HG03095 (cell line): Measurements from ENCODE around the gene TRIM31.
"Not testable (repeated sequence)": the region's sequence is repeated elsewhere in the genome, so short reads cannot be mapped to it uniquely, and the experiment has no call there.

Experiments
- ATAC-seq: cut with Tn5 transposase; IDR thresholded peaks from one replicate; pipeline ENCODE4 v1.9.1; 2021; ENCODE audit warnings: moderate library complexity; ENCODE audit not compliant: unreplicated experiment

The TRIM31 gene

DNA sequence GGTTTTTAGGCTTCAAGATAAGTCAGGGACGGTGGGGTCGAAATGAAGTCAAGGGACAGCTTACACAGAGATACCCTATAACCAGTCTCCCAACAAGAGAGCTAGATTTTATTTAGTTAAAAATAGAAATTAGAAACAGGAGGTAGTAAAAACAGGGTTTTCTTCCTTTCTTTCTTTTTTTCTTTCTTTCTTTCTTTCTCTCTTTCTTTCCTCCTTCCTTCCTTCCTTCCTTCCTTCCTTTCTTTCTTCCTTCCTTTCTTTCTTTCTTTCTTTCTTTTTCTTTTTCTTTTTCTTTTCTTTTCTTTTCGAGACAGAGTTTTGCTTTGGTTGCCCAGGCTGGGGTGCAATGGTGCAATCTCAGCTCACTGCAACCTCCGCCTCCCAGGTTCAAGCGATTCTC, 5.8 kb upstream of the TRIM31 start:
- not testable (repeated sequence) for ATAC-seq

- no peak for ATAC-seq
Observed at GRCh38 chr6:30116724-30117123, 3.8 kb upstream of the TRIM31 start.

GRCh38 chr6:30113841-30114240, 951 bp upstream of the TRIM31 start:
- no peak for ATAC-seq

GRCh38 chr6:30112402-30112994, 392 bp downstream of the TRIM31 start:
- no peak for ATAC-seq

DNA sequence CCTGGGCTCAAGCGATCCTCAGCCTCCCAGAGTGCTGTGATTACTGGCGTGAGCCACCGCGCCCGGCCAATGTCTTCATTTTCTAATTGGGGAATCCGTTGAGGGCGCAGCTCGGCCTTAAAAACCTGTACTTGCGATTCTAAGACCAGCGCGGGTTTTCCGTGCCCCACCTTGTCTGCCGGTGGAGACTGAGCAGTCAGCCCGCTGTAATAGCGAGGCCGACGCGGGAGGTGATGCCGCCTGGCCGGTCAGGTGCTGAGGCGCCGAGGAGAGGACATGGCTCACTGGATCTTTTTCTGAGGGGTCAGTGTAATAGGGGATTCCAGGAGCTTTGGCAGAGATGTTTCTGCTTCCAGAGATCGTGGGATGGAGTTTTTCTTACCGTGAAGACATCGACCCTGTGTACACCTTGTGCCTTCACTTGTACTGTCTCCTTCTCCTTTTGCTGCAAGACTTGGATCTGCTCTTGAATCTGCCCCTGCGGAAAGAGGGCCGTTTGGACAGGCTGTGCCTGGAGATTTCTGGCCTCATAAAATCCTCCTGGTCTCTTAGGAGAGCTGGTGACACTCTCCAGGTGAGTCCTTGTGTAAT, 1.5 kb downstream of the TRIM31 start:
- ATAC-seq = no peak

GRCh38 chr6:30104661-30105060, 8.2 kb downstream of the TRIM31 start:
- ATAC-seq = no peak

DNA sequence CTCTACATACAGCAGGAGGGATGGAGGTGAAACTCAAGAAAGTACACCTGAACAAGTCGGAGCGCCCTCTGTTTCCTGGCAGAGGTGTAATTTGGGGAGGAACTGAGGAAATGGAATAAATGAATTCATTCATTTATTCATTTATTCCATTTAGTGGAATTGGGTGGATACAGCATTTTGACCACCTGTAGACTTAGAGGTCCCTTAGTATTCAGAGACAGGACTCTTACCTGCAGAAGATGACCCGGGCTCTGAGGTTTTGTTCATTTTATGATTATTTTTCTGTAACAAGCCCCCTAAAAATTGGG, 9.1 kb downstream of the TRIM31 start:
- no peak for ATAC-seq

GRCh38 chr6:30102970-30103871, 9.7 kb downstream of the TRIM31 start:
- peak; percentile 47 for ATAC-seq

DNA sequence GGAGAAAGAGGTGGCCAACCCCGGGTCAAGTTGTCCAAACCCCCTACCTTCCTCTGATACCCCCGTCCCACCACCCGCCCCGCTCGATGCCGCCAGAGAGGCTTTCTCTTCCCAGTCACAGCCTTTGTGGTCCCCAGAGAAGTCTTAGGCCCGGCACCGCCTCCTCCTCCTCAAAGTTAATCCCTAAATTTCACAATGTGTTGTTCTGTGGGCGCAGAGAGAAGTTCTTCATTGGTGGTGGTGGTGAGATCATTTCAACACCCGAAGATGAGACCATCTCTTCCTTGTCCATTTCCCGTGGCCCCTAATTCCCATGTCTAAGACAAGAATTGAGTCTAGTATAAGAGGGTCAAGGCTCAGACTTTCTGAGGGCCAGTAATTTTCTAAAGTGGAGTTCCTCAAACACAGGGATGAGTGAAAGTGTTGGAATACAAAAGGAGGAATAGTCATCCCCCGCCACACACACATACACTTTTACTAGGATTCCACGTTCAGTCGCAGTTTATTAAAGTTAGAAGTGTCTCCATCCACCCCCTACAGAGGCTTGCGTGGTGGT, 10.4 kb downstream of the TRIM31 start:
- no peak for ATAC-seq

- no peak for ATAC-seq
Observed at GRCh38 chr6:30101444-30102413, 11.2 kb downstream of the TRIM31 start.

DNA sequence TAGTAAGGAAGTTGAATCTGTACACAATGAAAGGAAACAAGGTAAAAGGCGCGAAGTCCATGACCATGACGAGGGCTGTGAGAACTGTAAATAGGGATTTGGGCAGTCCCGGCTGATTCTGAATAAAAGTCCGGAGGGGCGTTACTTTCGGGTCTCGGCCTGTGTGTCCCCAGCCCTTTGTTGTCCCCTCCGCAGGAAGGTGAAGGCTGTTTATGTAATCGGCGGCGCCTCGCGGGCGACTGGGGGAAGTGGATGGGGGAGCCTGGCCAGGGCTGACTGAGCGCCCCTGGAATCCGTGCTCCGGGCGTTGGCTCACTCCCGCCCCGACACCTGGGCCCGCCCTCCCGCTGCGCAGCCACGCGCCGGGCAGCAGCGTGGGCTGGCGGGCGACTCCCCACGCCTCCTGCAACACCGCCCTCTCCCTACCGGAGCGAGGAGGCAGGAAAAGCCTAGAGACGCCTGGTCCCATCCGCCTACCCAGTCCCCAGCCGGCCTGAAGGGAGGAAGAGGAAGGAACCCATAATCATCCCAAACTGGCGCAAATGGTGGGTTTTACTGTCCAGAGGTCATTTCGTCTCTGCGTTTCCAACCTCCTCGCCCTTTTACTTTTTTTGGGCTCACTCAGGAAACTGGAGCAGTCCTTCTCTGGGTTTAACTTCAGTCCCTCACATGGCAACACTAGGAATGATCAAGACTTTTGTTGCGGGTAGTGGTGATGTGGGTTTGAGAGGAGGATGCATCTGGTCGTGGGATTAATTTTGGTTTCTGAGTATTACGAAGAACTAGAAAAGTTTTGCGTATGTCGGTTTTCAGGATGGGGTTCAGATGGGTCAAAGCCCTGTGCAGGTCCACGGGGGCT, 12.1 kb downstream of the TRIM31 start:
- ATAC-seq = no peak

- no peak for ATAC-seq
Observed at GRCh38 chr6:30100154-30100553, 12.7 kb downstream of the TRIM31 start.

DNA sequence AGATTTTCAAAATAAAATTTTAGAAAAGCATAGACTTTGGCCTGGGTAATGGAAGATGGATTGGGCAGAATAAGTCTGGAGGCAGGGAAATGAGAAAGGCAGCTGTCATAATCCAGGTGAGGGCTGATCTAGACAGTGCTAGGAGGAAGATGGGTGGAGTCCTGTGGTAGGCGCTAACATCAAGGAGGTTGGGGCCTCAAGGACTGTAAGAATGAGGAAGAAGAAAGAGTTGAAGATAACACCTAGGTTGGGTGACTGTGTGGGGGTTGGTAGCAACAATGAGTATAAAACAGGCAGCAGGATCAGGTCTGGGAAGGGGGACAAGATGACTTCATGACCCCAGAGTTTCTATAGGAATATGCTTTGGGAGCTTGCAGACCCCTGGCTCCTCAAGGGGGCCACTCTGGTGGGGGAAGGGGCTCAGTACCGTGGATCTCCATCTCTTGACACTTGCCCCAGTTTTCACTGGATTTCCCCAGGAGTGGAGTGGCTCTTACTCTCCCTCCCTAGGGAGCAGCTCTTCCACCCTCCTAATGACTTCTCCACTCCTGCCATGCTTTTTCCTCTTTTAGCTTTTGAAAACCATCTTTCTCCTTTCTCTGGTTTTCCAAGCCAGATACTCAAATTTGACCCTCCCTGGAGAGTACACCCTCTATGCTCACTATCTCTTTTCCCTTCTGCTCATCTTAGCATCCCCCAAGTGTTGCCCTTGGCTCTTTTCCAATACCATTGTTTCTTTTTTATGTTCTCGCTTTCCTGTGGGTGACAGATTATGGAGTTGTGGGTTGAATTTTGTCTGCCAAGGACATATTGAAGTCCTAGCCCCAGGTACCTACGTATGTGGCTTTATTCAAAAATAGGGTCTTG, 14.8 kb downstream of the TRIM31 start:
- ATAC-seq = no peak

- no peak for ATAC-seq
Observed at GRCh38 chr6:30096829-30097228, 16.1 kb downstream of the TRIM31 start.

- no peak for ATAC-seq
Observed at GRCh38 chr6:30093951-30094661, 18.8 kb downstream of the TRIM31 start.

GRCh38 chr6:30092852-30093543, 19.9 kb downstream of the TRIM31 start:
- ATAC-seq = no peak

DNA sequence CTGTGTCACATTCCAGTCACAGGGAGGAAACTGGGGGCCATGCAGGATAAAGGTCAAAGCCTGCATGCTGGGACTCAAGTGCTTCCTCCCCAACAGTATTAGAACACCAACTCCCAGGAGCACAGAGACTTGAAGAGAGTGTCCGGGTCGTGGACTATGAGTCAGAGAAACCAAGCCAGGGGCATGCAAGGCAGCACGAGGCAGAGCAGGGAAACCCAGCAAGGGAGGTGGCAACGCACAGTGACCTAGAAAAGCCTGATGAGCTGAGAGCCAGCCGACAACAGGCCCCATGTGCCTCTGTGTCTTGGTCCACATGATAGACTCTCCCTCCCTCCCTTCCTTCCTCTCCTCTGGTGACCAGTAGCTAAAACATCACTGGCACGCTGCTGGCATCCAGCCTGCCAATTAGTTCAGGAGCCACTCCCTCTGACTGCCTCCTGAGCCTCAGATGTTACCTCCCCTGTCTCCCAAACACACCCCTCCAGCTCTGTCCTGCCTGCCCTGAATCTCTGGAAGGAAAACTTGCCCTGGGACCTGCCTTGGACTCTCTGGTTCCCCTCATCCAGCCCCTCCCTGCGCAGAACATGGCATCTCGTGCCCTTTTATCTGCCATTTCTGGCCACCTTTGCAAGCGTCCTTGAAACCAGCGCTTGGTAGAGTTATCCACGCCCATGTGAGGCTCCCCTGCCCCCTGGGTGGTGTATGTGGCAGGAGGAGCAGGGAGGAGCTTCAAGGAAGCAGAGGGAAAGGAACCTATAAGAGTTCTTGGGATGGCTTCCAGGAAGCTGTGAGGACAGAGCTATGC, 21.1 kb downstream of the TRIM31 start:
- ATAC-seq = no peak
